ENCODE results near the gene POTEH.
"Not testable (repeated sequence)": the region's sequence is repeated elsewhere in the genome, so short reads cannot be mapped to it uniquely, and the experiment has no call there.

- TF ChIP-seq CTCF (IDR thresholded peaks at IDR 0.05); ZFX (IDR thresholded peaks at IDR 0.05; ENCODE audit: borderline replicate concordance): not testable (repeated sequence)
These were observed 20.4 kb upstream of the POTEH start for GRCh38 chr22:15669430-15669829.
